IPS DF 4.7 (cell line): Measurements from ENCODE around the gene ZNRF1.
"Not testable (repeated sequence)": the region's sequence is repeated elsewhere in the genome, so short reads cannot be mapped to it uniquely, and the experiment has no call there.

Experiments used
- DNase-seq: peaks from one replicate; pipeline ENCODE4 v3.0.0-alpha.2; 2013; ENCODE audit warnings: low spot score; ENCODE audit errors: extremely low read depth

The ZNRF1 gene

DNA sequence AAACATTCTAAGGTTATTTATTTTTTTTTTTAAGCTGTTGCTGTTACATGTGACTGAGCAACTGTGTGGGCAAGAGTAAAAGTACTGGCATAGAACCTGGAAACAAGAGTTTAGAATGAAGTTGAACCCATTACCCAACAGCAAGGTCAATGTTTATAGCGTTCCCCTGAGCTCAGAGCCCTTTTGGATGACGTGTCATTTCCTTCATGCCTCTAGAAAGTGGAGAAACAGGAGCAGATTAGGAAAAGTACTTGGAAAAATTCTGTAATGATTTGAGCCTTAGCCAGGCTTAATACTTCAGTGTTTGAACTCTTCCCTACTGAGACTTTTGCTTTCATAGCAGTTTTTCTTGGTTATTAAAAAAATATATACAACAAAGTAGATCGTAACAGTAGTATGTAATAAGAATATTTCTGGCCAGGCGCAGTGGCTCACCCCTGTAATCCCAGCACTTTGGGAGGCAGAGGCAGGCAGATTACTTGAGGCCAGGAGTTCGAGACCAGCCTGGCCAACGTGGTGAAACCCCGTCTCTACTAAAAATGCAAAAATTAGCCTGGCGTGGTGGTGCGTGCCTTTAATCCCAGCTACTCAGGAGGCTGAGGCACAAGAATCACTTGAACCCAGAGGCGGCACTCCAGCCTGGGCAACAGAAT is 27.5 kb downstream of the ZNRF1 start:
- DNase-seq = not testable (repeated sequence)

DNA sequence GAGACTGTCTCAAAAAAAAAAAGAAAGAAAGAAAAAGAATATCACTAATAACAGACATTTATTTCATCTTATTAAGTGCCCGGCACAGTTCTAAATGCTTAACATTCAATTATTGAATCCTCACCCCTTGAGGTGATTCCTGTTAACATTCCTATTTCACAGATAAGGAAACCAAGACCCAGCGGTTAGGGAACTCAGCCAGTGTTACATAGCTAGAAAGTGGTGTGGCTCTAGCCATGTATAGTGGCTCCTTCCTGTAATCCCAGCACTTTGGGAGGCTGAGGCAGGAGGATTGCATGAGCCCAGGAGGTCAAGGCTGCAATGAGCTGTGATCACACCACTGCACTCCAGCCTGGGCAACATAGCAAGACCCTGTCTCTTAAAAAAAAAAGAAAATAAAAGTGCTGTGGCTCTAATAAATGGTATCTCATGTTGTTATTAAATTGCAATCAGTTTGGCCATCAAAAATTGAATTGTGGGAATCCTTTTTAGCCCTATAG is 28.1 kb downstream of the ZNRF1 start:
- no peak for DNase-seq

DNA sequence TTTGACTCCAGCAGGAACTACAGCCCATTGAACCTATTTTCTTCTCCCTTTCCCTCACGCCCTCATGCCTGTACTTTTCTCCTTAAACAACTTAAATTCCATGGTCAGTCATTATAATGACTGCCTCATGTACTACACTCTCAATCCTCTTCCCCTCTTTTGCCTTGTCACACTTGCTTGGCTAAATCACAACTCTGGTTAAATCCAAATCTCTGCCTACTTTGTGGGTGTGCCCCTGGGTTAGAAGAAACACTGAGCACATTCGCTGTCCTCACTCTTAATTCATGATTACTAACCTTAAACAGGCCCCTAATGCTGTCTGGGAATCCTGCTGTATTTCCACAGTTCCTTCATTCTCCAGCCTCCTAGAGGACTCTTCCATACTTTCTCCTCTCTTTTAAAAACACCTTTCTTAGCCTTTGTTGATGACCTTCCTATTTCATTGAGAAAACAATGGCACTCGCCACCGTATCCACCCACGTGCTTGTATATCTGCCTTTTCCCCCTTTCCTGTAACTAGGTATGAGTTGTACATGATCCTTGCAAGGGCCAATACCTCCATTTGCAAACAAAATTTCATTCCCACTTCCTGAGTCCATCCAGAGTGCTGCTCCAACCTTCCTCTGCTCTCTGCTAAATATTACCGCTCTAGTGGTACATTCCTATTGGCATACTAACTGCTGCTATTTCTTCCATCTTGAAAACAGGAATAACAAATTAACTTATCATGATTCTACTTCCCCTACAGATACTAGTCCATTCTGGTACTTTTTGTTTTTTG is 28.9 kb downstream of the ZNRF1 start:
- no peak for DNase-seq

DNA sequence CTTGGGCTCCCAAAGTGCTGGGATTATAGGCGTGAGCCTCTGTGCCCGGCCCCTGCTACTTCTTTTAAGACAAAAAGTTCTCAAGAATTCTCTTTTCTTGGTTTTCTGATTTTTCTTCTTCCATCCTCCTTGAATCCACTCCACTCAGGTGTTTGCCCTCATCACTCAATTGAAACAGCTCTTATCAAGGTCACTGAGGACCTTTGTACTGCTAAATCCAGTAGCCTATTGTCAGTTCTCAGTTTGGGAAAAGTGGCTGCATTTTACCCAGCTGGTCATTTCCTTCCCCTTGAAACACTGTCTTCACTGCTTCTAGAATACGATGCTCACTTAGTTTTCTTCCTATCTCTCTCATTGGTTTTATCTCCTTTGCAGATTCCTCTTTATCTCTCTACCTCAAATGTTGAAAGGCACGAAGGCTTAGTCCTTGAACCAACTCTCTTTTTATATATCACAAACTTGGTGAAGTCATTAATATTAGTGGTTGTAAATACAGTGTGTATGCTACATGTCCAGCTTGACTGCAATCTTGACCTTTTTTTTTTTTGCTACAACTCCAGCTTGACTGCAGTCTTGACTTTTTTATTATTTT is 29.8 kb downstream of the ZNRF1 start:
- no peak for DNase-seq

DNA sequence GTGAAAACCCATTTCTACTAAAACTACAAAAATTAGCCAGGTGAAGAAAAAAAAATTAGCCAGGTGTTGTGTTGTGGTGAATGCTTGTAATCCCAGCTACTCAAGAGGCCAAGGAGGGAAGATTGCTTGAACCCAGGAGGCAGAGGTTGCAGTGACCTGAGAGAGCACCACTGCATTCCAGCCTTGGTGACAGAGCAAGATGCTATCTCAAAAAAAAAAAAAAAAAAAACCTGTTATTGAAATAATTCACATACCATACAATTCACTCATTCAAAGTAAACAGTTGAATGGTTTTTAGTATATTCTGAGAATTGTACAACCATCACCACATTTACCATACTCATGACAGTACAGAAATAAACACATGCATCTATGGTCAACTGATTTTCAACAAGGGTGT is 31.0 kb downstream of the ZNRF1 start:
- DNase-seq = no peak

DNA sequence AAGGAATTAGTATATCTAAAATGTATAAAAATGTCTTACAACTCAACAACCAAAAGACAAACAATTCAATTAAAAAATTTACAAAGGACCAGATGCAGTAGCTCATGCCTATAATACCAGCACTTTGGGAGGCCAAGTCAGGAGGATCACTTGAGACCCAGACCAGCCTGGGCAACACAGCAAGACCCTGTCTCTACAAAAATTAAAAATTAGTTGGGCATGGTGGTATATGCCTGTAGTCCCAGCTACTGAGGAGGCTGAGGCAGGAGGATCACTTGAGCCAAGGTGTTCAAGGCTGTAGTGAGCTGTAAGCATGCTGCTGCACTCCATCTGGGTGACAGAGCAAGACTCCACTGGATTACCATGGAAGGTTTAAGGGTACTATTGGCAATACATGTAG is 33.8 kb downstream of the ZNRF1 start:
- DNase-seq = no peak

DNA sequence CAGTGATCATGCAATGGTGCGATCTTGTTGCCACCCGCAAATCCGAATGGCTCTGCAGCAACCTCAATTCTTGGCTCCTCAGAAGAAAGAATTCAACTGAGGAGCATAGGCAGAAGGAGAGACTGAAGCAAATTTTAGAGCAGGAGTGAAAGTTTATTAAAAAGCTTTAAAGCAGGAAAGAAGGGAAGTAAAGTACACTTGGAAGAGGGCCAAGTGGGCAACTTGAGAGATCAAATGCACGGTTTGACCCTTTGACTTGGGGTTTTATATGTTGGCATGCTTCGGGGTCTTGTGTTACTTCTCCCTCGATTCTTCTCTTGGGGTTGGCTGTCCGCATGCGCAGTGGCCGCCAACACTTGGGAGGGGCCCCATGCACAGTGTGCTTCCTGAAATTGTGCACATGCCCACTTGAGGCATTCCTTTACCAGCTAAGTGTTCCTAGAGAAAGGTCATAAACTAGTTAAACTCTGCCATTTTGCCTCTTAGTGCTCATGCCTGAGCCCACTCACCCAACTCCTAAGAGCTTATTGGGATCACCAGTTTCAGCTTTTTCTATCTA is 36.7 kb downstream of the ZNRF1 start:
- no peak for DNase-seq

DNA sequence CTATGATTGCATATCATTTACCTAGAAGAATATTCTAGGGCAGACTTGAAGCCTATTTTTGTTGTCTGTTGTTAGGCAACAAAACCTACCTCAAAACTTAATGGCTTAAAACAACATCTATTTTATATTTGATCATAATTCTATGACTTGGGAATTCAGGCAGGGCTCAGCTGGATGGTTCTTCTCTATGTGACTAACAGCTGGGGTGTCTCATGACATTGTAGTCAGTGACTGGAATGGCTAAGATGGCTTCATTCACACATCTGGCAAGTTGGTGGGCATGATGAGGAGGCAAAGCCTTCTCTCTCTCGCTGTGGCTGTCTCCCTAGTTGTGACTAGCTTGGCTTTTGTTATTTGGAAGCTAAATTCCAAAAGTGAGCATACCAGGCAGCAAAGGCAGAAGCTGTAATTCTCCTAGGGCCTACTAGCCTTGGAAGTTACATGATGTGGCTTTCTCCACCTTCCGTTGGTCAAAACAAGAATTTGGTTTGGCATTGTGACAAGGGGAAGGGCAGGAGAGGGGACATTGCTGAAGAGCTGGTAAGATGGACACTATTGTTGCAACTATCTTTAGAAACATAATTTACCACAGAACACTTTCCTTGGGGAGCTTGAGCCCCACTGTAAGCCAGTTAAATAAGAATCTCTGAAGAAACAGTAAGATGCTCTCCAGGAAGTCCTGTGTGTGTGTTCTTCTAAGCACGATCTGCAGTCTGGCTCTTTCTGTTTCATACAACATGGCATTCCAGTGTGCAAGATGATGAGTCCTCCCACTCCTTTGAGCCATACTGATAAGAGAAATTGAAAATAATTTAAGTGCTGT is 39.4 kb downstream of the ZNRF1 start:
- DNase-seq = no peak

DNA sequence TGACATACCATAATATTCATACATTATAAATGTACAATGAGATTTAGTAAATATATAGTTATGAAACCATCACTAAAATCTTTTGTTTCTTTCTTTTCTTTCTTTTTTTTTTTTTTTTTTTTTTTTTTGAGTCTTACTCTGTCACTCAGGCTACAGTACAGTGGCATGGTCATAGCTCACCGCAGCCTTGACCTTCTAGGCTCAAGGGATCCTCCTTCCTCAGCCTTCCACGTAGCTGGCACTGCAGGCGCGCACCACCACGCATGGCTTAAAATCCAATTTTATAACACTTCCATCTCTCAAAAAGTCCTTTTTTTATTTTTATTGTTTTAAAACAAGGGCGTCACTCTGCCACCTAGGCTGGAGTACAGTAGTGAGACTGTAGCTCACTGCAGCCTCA is 41.1 kb downstream of the ZNRF1 start:
- no peak for DNase-seq

DNA sequence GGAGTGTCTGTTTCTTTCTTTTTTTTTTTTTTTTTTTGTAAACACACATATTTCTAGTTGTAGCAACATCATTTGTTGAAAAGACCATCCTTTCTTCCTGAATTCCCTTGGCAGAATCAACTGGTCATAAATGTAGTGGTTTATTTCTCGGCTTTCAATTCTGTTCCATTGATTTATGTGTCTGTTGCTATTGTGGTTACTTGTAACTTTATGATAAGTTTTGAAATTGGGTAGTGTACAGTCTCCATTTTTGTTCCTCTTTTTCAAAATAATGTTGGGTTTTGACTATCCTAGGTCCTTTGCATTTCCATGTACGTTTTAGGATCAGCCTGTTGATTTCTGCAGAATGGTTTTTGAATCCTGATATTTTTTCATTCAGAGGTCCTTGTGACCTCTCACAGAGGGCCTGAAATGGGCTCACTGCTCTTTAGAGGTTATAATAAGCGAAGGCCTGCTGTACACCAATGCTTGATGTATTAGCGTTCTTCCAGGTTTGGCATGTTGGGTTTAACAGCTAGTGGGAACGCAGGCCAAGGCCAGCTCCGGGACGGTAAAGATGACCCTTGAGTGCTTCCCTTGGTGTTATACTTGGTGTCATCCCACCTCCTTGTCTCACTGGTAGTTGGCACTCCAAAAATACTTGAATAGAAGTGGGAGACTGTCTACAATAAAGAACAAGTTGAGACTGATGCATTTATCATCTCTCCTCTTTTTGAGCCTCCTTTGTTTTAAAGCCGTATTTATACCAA is 43.8 kb downstream of the ZNRF1 start:
- no peak for DNase-seq

DNA sequence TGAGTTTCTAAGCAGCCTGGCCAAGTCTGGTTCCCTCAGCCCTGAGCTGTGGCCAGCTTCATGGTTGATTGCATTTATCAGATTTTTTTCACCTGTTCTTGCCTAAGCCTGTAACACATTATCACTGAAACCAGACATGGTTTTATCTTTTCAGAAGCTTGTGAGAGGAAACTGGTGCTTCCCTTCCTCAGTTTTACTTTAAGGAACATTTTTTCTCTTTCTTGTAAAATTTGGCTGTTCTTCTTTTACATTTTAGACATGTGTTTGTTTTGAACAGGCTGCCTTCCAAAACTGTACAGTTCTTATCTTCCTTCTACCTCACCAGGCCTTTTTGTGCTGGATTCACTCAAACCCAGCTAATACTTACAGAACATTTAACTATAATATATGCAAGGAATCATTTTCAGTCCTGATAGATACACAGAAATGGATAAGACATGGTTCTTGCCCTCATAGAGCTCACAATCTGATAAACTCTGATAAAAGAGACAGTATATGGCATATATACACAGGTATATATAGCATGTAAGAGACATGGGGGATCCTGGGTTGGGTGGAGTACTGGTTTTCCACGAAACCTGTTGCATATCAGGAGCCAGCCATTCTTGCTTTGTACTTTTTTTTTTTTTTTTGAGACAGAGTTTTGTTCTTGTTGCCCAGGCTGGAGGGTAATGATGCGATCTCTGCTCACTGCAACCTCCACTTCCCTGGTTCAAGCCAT is 44.5 kb downstream of the ZNRF1 start:
- DNase-seq = no peak

DNA sequence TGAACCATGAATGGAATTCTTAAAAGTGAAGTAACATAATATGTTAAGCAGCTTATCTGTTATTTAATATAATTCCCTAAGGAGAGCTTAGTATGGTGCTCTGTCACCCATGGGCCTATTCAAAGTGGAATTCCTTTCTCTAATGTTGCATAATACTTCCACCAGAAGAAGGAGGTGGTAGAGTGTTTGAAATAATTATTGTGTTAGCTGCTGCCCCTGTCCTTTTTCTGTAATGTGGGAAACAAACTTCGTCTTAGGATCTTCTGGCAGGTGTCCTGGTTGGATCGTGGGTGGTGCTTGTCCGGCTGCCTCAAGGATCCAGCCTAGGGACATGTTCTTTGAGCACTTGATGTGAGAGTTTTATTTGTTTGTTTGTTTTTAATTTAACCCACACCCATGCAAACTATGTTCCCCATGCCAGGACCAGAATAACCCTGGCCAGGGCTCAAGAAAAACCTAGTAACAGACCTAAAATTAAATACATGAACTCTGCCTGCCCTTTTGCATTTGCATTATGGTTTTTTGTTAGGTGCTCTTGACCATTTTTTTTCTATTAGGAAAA is 46.1 kb downstream of the ZNRF1 start:
- no peak for DNase-seq

DNA sequence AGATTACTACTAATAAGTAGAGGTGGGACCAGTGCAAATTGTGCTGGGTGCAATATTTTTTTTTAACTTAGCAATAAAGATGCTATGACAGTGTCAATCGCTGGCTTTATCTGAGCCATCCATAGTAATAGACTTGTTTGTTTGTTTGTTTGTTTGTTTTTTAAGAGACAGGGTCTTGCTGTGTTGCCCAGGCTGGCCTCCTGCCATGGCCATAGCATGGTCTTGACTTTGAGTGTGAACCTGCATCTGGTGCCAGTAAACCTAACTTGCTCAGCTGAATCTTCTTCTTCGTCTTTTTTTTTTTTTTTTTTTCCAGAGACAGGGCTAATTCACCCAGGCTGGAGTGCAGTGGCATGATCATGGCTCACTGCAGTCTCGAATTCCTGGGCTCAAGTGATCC is 46.6 kb downstream of the ZNRF1 start:
- DNase-seq = no peak

DNA sequence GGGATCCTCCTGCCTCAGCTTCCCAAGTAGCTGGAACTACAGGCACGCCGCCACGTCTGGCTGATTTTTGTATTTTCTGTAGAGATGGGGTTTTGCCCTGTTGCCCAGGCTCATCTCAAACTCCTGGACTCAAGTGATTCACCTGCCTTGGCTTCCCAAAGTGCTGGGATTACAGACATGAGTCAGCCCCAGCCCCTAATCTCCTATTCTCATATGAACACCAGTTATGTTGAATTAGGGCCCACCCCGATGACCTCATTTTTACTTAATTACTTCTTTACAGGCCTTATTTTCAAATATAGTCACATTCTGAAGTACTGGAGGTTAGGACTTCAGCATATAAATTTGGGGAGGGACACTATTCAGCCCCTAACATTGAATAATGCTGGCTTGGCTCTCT is 49.2 kb downstream of the ZNRF1 start:
- DNase-seq = no peak

DNA sequence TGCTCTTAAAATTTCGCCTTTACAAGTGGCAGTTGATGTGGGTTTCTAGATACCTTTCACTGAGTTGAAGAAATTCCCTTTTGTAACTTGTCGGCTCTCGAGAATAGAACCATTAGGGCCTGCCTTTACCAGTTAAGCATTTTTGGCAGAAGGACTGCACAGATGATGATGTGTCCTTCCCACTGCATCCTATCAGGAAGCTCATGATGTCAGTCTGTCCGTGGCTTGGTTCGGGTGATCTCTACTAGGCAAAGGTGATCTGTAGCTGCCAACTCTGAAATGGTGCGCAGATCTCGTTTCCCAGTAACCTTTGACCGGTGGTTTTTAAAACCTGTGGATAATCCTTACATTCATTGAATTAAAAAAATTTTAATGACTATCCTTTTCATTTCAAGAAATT is 49.7 kb downstream of the ZNRF1 start:
- DNase-seq = no peak

DNA sequence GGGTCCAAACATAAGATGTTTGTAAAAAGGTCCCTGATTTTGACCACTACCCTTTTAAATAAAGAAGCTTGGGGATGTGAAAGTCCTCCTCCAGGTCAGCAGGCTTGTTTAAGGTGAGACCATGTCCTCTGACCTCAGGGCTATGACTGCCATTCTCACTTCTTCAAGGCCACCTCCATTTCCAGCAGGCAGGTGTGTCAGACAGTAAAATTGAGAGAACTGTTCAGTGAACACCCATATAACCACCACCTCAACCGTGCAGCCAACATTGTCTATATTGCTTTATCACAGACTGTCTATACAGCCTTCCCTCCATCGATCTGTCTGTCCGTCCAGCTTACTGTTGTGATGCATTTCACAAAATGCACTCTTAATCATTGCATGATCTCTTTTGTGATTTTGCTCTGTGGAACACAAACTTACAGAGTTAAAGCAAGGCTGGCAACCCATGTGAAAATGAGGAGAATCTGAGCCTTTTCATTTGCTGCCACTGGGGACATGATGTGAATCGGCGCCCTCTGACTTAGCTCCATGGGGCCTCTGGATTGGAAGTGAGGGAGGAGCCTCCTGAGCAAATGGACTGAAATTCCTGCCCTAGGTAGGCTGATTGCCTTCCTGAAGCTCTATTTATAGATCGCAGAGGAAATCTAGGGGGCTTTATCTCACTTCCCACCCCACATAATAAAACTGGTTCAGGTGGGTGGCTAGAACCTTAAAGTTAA is 53.8 kb downstream of the ZNRF1 start:
- no peak for DNase-seq

DNA sequence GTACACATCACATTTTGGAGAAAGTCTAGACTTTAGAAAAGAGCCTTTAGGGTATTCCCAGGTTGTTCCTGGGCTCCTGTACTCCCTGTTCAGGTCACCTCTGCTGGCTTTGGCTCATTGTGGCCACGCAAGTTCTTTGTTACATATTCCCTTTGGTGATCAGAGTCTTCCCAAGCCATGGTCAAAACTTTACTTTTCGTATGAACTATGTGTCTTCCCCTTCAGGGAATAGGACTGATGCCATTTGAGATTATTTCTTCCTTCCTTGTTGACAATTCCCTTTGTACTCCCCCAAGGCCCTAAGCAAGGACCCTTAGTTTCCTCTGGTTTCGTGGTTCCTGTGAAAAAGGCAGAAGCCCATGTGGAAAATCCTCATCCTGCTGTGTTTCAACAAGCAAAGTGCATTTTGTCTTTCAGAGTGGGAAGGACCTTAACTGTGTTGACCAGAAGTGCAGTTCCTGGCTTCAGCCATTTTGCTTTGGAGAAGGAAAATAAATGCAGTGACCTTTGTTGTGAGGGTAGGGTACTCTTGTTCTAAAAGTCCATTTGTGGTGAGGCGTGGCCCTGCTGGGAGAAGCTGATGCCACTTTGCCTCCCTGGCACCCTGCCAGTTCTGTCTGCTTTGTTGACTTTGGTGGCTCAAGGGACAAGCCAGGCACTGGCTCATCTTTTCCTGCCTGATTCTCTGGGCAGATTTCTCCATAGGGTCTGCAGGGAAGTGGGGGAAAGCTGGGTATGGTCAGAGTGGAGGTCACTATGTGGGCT is 55.1 kb downstream of the ZNRF1 start:
- no peak for DNase-seq

DNA sequence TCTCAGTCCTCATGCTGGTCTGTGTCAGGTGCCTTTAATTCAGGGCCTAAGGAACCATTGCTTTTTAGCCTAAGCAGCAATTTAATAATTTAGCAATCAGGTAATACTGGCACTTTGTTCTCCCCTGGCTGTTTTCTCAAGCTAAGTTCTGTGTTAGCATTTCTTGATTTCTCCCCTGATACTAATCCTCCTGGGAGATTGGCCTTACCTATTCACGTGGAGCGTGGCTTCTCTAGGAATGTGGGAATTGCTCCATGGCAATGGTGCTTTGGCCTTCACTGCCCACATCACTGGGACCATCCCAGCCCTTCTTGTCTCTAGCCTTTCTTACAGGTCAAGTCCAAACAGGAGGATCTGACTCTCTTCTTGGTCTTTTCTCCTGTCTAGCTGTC is 55.7 kb downstream of the ZNRF1 start:
- DNase-seq = no peak
